Measurements from ENCODE around the gene HEPACAM.

The HEPACAM gene

DNA sequence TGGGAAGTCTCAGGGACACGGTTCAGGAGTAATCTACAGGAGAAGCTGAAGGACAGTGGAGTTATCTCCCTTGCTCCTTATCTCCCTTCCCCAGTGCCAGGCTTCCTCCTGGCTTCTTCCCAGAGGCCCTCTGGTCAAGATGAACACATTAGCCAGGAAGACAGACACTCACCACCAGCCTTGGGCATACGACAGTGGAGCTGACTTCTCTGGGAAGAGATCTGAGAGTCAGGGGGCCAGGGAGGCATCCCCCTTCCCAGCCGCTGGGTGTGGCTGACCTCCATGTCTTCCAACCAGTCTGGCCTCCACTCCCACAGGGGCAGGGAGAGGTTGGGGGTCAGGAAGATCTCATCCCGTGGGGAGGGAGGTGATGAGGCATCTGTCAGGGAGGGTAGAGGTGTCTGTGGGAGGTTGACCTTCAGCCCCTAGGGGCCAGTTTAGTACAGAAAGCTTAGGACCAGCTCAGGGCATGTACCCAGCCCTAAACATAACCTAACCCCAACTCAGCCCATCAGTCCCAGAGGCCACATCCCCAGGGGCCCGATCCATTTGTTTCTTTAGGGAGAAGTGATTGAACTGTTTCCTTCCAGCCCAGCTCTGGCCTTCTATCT is 50.9 kb downstream of the HEPACAM start:
- no peak for DNase-seq (ENCODE audit: low read depth)

DNA sequence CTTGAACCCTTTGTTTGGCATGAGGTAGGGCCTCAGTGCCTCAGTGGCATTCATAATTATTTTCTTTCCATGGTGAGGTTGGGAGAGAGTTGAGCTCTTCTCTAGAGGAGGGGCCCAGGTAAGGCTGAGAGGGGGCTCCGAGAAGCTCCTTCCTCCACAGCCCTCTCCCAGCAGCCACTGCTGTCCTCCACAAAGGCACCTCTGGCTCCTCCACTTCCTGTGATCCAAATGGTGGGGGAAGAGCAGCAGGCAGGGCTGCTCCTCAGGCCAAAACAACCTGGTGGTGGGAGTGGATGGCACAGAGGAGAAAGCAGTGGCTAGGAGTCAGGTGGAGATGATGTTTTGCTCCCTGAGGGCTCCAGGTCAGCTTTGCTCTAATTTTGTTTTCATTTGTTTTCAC is 51.5 kb downstream of the HEPACAM start:
- no peak for DNase-seq (ENCODE audit: low read depth)

DNA sequence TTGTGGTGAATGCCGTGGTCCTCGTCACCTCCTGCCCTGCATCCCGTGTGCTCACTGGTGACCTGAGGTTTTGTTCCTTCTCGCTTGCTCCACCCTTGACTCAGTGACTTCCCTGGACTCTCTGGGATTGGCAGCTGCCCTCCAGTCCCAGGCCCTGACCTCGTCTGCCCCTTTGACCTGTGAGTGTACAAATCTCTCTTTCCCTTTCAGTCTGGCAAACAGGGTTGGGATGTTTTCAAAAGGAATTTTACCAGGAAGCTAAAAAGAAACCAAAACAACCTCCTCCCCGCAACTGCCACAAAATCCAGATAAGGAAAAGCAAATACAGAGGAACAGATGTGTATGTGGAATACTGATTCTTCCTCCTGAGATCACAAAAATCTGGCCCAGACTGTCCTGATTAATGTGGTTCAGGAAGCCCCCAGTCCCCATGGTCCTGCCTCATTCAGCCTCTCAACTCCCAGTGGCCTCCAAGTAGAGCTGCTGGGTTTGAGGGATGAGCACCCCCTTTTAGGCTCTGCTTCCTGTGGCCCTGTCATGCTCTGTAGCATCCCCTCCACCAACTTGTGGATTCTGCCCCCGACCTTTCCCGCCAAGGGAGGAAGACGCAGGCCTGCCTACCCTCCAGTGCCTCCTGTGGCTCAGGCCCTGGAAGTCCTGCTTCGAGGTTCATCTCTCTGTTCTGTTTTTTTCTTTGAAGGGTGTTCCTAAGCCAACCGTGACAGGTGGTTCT is 53.3 kb downstream of the HEPACAM start:
- no peak for DNase-seq (ENCODE audit: low read depth)

- no peak for DNase-seq (ENCODE audit: low read depth)
Observed at GRCh38 chr11:124880958-124881357, 54.9 kb downstream of the HEPACAM start.

GRCh38 chr11:124880290-124880611 is 55.6 kb downstream of the HEPACAM start:
- no peak for DNase-seq (ENCODE audit: low read depth)

DNA sequence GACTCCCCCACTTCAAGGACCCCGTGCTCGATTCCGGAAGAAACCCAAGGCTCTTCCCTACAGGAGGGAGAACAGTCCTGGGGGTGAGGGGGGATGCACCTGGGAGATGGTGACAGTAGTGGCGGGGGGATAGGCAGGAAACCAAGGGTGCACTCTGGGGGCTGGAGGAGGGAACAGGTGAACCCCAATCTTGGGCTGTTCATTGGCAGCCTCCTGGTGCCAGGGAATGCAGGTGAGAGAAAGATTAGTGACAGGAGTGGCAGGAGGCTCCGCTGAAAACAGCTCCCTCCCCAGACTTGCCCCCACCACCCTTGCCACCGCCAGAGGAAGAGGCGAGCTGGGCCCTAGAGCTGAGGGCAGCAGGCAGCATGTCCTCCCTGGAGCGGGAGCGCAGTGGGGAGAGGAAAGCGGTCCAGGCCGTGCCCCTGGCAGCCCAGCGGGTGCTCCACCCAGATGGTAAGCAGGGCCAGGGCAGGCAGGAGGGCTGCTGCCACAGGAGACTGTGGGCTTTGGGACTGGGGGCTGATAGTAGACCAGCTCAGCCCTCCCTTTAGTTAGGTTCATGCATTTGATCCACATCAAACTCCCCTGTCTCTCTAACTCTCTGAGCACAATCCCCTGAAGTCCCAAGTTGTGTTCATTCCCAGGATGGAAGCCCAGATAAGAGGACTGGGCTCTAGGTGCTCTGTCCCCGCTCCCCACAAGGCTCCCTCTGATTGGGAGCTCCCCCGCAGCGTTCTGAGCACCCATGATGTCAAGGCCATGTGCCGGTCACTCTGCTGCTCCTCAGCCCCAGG is 56.2 kb downstream of the HEPACAM start:
- DNase-seq (ENCODE audit: low read depth), result no peak

- DNase-seq (ENCODE audit: low read depth), result no peak
Observed at GRCh38 chr11:124878759-124879492, 56.9 kb downstream of the HEPACAM start.

DNA sequence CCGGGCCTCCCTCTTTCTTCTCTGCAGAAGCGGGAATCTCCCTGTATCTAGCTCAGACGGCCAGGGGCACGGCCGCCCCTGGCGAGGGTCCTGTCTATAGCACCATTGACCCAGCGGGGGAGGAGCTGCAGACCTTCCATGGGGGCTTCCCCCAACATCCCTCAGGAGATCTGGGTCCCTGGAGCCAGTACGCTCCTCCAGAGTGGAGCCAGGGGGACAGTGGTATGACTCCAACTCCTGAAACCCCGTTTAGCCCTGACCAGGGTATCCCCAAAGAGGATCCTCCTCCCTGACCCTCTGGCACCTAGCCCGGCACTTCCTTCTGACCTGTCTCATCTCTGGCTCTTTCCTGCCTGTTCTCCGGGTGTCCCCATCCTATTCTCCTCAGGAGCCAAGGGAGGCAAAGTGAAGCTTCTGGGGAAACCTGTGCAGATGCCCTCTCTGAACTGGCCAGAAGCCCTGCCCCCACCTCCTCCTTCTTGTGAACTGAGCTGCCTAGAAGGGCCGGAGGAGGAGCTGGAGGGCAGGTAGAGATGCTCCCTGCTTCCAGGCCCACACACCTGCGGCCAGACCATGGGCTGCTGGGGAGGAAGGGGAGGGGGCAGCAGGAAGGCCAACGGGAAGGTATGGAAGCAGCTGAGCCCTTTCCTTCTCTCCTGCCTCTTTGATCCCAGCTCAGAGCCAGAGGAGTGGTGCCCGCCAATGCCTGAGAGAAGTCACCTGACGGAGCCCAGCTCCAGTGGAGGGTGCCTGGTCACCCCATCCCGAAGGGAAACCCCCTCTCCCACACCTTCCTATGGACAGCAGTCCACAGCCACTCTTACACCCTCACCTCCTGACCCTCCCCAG is 57.7 kb downstream of the HEPACAM start:
- no peak for DNase-seq (ENCODE audit: low read depth)

- DNase-seq (ENCODE audit: low read depth), result no peak
Observed at GRCh38 chr11:124877631-124877909, 58.3 kb downstream of the HEPACAM start.

DNA sequence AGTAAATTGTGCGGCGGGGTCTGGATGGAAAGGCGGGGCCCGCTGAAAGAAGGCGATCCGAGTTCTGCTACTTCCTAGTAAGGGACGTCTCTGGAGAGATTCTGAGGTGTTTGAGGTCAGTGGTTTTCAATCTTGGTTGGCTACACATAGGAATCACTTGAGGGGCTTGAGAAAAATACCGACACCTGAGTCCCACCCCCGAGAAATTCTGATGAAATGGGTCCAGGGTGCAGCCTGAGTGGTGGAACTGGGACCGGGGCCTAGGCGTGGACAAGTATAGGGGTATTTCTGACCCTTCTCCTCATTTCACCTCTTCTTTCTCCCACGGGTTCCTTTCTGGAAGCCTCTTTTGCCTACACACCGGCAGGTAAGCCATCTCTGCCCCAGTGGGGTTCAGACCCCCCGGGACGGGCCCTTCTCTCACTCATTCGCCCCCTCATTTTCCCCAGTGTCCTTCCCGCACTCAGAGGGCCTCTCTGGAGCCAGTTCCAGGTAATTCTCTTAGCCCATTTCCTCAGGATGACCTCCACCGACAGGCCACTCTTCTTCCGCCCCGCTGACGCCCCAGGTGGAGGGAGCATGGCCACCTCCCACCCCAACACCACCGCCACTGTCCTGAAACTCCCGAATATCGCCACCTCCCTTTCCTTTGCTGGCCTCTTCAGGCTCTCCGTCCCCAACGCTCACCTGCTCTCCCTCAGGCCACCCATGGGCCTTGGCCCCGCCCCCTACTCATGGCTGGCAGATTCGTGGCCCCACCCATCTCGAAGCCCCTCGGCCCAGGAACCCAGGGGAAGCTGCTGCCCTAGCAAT is 58.8 kb downstream of the HEPACAM start:
- no peak for DNase-seq (ENCODE audit: low read depth)

DNA sequence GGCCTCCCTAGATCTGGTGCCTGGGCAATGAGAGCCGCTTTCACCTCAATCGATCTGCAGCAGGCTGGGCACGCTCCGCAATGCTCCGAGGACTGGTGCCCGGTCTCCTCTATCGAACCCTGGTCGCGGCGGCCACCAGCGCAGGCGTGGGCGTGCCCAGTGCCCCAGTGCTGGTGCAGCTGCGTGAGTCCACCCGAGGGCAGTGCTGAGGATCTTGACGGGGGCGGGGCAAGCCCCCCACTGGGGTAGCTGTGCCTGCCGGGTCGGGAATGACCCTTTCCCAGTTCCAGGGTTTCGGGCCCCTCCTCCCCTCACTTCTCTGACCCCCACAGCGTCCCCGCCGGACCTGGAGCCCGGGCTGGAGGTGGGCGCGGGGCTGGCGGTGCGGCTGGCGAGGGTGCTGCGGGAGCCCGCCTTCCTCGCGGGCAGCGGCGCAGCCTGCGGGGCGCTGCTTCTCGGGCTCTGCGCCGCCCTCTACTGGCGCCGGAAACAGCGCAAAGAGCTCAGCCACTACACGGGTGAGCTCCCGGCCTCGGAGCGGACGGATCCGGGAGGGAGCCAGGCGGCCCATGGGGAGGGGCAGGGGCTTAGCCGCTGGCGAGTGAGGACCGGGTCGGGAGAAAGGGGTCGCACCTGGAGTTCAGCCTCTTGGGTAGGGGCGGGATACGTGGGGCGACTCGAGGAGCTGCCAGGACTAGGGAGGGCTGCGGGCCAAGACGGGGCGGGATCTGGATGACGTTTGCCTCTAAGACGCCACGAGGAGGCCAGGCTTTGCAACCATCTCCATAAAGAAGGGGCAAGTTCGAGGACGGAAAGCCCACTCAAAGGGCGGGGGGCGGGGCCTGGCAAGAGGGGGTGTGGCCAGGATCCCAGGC is 59.7 kb downstream of the HEPACAM start:
- DNase-seq (ENCODE audit: low read depth), result peak; percentile 58

DNA sequence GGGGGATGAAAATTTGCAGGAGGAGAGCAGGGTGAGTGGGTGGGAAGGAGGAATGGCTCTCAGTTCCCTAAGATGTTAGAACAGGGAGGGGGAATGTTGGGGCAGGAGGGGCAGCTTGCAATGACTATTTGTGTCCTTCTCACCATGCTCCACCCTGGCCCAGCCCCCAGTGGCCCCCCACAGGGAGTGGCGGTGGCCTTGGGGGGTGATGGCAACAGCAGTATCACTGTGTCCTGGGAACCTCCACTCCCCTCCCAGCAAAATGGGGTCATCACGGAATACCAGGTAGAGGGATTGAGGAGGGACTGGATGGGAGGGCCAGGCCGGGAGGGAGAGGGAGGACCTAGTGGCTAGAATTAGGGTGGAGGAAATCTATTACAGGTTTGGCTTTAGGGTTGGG is 60.4 kb downstream of the HEPACAM start:
- DNase-seq (ENCODE audit: low read depth), result no peak

DNA sequence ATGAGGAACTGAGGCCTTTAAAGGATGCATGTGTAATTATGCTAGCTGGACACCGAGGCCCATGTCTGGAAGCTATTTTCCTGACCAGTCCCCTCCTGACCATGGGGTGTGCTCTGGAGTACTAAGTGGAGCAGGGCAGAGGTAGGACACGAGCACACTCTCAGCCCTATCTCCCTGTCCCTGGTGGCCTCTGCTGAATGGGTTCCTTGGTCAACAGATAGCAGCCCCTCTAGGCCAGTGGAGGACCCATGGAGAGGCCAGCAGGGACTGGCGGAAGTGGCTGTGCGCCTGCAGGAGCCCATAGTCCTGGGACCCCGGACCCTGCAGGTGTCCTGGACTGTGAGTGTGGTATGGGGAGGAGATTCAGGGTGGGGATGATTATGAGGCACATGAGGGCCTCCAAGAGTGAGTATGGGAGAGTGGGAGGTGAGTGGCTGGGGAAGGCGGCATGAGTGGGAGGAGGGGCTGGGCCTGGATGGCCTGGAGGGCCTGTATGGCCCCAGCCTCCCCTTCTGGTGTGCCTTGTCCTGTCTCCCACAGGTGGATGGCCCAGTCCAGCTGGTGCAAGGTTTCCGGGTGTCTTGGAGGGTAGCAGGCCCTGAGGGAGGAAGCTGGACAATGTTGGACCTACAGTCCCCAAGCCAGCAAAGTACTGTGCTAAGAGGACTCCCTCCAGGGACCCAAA is 61.1 kb downstream of the HEPACAM start:
- no peak for DNase-seq (ENCODE audit: low read depth)

GRCh38 chr11:124873951-124874350 is 61.9 kb downstream of the HEPACAM start:
- no peak for DNase-seq (ENCODE audit: low read depth)

DNA sequence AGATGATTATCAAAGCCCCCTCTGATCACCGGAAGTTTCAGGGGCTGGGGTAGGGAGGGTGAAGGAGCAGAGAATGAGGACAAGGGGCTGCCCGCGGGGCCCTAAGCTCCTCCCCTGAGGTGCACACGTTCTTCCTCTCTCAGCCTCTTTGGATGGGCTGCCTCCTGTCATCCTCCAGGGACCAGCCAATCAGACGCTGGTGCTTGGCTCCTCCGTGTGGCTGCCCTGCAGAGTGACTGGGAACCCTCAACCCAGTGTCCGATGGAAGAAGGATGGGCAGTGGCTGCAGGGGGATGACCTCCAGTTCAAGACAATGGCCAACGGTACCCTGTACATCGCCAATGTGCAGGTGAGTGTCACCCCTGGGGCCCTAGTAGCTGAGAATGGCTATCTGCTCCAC is 63.1 kb downstream of the HEPACAM start:
- DNase-seq (ENCODE audit: low read depth), result no peak

- DNase-seq (ENCODE audit: low read depth), result no peak
Observed at GRCh38 chr11:124872280-124872679, 63.6 kb downstream of the HEPACAM start.

DNA sequence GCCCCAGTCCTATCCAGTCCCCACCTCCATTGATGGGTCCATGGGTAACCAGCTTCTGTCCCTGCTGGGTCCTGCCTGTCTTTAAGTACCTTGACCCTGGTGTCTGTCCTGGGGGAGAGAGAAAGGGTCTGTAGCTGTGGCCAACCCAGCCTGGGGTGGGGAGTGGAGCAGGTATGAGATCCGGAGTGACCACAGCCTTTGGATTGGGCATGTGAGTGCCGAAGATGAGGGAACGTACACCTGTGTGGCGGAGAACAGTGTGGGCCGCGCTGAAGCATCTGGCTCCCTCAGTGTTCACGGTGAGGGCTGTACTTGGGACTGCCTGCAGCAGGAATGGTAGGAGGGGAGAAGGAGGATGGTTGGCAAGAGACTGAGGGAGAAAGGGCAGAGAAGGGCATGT is 65.4 kb downstream of the HEPACAM start:
- DNase-seq (ENCODE audit: low read depth), result no peak

DNA sequence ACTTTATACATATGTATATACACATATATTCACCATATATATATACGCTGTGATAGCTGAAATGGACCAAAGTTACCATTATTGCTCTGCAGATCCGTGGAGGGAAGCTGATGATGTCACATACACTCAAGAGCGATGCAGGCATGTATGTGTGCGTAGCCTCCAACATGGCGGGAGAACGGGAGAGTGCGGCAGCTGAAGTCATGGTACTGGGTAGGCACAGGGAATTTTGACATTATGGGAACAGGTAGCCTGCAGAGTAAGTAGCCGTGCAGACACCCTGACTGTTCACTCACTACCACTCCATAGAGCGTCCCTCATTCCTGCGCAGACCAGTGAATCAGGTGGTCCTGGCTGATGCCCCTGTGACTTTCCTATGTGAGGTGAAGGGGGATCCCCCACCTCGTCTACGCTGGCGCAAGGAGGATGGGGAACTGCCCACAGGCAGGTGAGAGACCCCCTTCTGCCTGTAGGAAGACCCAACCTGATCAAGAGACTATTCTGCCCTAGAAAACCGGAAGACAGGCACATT is 65.9 kb downstream of the HEPACAM start:
- DNase-seq (ENCODE audit: low read depth), result no peak

DNA sequence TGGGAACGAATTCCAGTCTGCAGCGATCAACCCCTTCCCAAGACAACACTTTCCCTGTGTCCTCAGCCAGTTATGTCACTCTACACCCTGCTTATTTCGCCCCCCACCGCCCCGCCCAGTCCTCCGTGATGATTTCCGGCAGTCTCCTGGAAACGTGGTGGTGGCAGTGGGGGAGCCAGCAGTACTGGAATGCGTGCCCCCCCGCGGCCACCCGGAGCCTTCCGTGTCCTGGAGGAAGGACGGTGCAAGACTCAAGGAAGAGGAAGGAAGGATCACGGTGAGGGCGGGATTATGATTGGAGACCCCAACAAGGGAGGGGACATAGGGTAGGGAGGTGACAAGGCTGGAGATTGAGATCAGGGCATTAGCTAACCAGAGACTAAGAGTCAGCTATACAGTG is 66.5 kb downstream of the HEPACAM start:
- DNase-seq (ENCODE audit: low read depth), result no peak
